OCI-LY7 (cell line): ENCODE measurements around the gene MAB21L1. TPM values are rescaled to one million over a fixed set of nuclear protein-coding genes. Genes with fewer than 3 reads are reported as not detected.

Experiments
- BruUV-seq: library from RNA; stranded (reverse); fragments of 400-500 nt; replicated peaks from 2 replicates; lab custom pipeline; 2021; lab: Mats Ljungman, UMichigan
- CTCF ChIA-PET: fragments of 300-600 bp; sonication (Branson Sonifier 250); formaldehyde crosslinking; loops from one replicate; lab custom pipeline; 2022; ENCODE audit warnings: antibody characterized with exemption; ENCODE audit not compliant: unreplicated experiment; lab: Charles Lee
- POLR2A ChIA-PET: fragments of 300-600 bp; sonication (Branson Sonifier 250); formaldehyde crosslinking; loops from one replicate; lab custom pipeline; 2022; ENCODE audit warnings: antibody characterized with exemption; lab: Charles Lee
- DNase-seq: peaks from one replicate; pipeline ENCODE4 v3.0.0-alpha.2; 2015; ENCODE audit warnings: low spot score
- H2AFZ ChIP-seq: fragments of 200-600 bp; sonication (generic), shearing (Covaris generic); 2 replicates; pipeline ENCODE4 v1.6.1; 2014; ENCODE audit warnings: mild to moderate bottlenecking, antibody characterized with exemption, low read length, moderate library complexity
- H3K27ac ChIP-seq: fragments of 200-600 bp; sonication (generic); 2 replicates; pipeline ENCODE4 v1.5.1; 2014; ENCODE audit warnings: mixed run types, low read depth, mild to moderate bottlenecking, moderate library complexity, low read length, inconsistent platforms; ENCODE audit not compliant: poor library complexity, severe bottlenecking
- H3K36me3 ChIP-seq: fragments of 200-600 bp; sonication (generic); 2 replicates; pipeline ENCODE4 v1.6.1; 2014; ENCODE audit warnings: mild to moderate bottlenecking, antibody characterized with exemption, low read length, moderate library complexity, mixed read lengths; ENCODE audit not compliant: insufficient read depth
- H3K4me1 ChIP-seq: fragments of 200-600 bp; sonication (generic); 2 replicates; pipeline ENCODE4 v1.5.1; 2014; ENCODE audit warnings: mild to moderate bottlenecking, low read length; ENCODE audit not compliant: insufficient read depth, poor library complexity, severe bottlenecking
- H3K4me2 ChIP-seq: fragments of 200-600 bp; sonication (generic); 2 replicates; pipeline ENCODE4 v1.6.1; 2014; ENCODE audit warnings: mild to moderate bottlenecking, low read length
- H3K4me3 ChIP-seq: fragments of 200-600 bp; sonication (generic); 2 replicates; pipeline ENCODE4 v1.5.1; 2014; ENCODE audit warnings: mild to moderate bottlenecking, low read depth, low read length; ENCODE audit not compliant: poor library complexity, severe bottlenecking
- H3K79me2 ChIP-seq: fragments of 200-600 bp; sonication (generic); 2 replicates; pipeline ENCODE4 v1.6.1; 2016; ENCODE audit warnings: low read depth, mild to moderate bottlenecking, low read length, moderate library complexity, mixed read lengths; ENCODE audit not compliant: insufficient read depth
- H3K9me2 ChIP-seq: fragments of 200-600 bp; sonication (generic); 2 replicates; pipeline ENCODE4 v1.6.1; 2016; ENCODE audit warnings: mild to moderate bottlenecking, low read length, mixed read lengths; ENCODE audit not compliant: insufficient read depth
- H3K9me3 ChIP-seq: fragments of 200-600 bp; sonication (generic); 2 replicates; pipeline ENCODE4 v1.6.1; 2014; ENCODE audit warnings: mild to moderate bottlenecking, mixed run types, low read length, mixed read lengths
- H4K20me1 ChIP-seq: fragments of 200-600 bp; sonication (generic); 2 replicates; pipeline ENCODE4 v1.6.1; 2014; ENCODE audit warnings: mild to moderate bottlenecking, antibody characterized with exemption, low read length, moderate library complexity, mixed read lengths; ENCODE audit not compliant: insufficient read depth
- EZH2phosphoT487 ChIP-seq: fragments of 200-600 bp; sonication (generic); IDR thresholded peaks from 2 replicates; pipeline ENCODE4 v1.6.1; 2018; ENCODE audit warnings: low read depth, borderline replicate concordance, mild to moderate bottlenecking, mixed run types, antibody characterized with exemption, low read length, moderate library complexity, mixed read lengths
- intact Hi-C: fragments of 100-400 bp; cut with micrococcal nuclease; formaldehyde crosslinking; loops from one replicate; pipeline ENCODE4 v1.10.0; 2022; ENCODE audit not compliant: unreplicated experiment
- total RNA-seq, 2 experiments: library from RNA; depleted of rRNA in 1 of 2; stranded (reverse); fragments of >200 nt in 1 of 2; shearing (Covaris generic) in 1 of 2; gene quantifications; 2 replicates each; pipeline ENCODE4 v1.2.3, GENCODE V29; 2014 to 2022
- TF ChIP-seq, protein P1 (sequence below): fragments of 200-600 bp; sonication (generic); conservative IDR thresholded peaks from 2 replicates; pipeline ENCODE4 v1.5.1; 2014; ENCODE audit warnings: mild to moderate bottlenecking, antibody characterized with exemption, low read length, moderate library complexity, mixed read lengths

The MAB21L1 gene
- total RNA-seq, 2 experiments from 2014 or later = not detected

- intact Hi-C loops = no loop called here
- Histone ChIP-seq H3K9me2 (0 out of 2 replicates have a peak, but pooled peaks cover 3% of the 10 kb centered on the region), H3K4me1 (peaks cover 5% of the 10 kb centered on the region), H3K79me2 (no peaks in the 10 kb centered on the region), H3K36me3 (no peaks in the 10 kb centered on the region), H4K20me1 (no peaks in the 10 kb centered on the region), H3K4me3 (no peak overlapping the region), H3K4me2 (no peak overlapping the region), H2AFZ (no peak overlapping the region), H3K27ac (no peak overlapping the region), H3K9me3 (no peaks in the 10 kb centered on the region)
- no peak for DNase-seq
- TF ChIP-seq EZH2phosphoT487 = no peak
- TF ChIP-seq, protein P1, sequence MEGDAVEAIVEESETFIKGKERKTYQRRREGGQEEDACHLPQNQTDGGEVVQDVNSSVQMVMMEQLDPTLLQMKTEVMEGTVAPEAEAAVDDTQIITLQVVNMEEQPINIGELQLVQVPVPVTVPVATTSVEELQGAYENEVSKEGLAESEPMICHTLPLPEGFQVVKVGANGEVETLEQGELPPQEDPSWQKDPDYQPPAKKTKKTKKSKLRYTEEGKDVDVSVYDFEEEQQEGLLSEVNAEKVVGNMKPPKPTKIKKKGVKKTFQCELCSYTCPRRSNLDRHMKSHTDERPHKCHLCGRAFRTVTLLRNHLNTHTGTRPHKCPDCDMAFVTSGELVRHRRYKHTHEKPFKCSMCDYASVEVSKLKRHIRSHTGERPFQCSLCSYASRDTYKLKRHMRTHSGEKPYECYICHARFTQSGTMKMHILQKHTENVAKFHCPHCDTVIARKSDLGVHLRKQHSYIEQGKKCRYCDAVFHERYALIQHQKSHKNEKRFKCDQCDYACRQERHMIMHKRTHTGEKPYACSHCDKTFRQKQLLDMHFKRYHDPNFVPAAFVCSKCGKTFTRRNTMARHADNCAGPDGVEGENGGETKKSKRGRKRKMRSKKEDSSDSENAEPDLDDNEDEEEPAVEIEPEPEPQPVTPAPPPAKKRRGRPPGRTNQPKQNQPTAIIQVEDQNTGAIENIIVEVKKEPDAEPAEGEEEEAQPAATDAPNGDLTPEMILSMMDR = no peak
- no TSS peak for BruUV-seq
- CTCF ChIA-PET = no interaction called here
- POLR2A ChIA-PET = no interaction called here
Measured at GRCh38 chr13:35483761-35484160, 7.3 kb upstream of the MAB21L1 start.

- Histone ChIP-seq H4K20me1 (no peaks in the 10 kb centered on the region), H2AFZ (no peak overlapping the region), H3K4me1 (peaks cover 5% of the 10 kb centered on the region), H3K9me2 (0 out of 2 replicates have a peak, but pooled peaks cover 3% of the 10 kb centered on the region), H3K79me2 (no peaks in the 10 kb centered on the region), H3K4me2 (no peak overlapping the region), H3K9me3 (no peaks in the 10 kb centered on the region), H3K36me3 (no peaks in the 10 kb centered on the region), H3K27ac (no peak overlapping the region), H3K4me3 (no peak overlapping the region)
- intact Hi-C loops = no loop called here
- no peak for DNase-seq
- BruUV-seq = no TSS peak
- ChIA-PET POLR2A (interaction anchor here (0.9 kb wide), 1 partner anchor 9 kb away, joined by 6 read pairs; no protein-coding TSS in a partner anchor), CTCF (no interaction called here)
- TF ChIP-seq EZH2phosphoT487 = no peak
- TF ChIP-seq, protein P1 = no peak
Measured at GRCh38 chr13:35482527-35482926, 6.0 kb upstream of the MAB21L1 start.

DNA sequence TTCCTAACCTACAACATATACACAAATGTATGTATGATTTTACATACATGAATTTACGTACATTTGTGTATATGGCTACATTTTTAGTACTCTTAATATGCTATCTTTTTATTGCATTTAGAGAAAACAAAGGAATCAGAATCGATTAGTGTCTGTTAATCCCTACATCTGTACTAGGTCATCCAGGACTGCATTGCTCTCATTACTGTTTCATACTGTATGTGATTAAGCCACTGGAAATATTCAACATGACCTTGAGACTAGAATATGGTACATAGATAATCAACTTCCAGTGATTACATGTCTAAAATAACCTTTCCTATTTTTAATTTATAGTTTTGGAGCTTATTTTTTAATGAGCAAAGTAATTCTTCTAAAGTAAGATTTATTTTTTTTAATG lies 5.3 kb upstream of the MAB21L1 start:
- H3K4me3 ChIP-seq = no peak overlapping the region
- H3K4me2 ChIP-seq = no peak overlapping the region
- intact Hi-C loops = no loop called here
- H3K4me1 ChIP-seq = peaks cover 5% of the 10 kb centered on the region
- H2AFZ ChIP-seq = no peak overlapping the region
- BruUV-seq = no TSS peak
- ChIA-PET CTCF (no interaction called here), POLR2A (no interaction called here)
- H3K36me3 ChIP-seq = no peaks in the 10 kb centered on the region
- no peak for DNase-seq
- H3K9me3 ChIP-seq = no peaks in the 10 kb centered on the region
- TF ChIP-seq, protein P1 = no peak
- TF ChIP-seq EZH2phosphoT487 = no peak
- H3K79me2 ChIP-seq = no peaks in the 10 kb centered on the region
- H4K20me1 ChIP-seq = no peaks in the 10 kb centered on the region
- 0 out of 2 replicates have a peak, but pooled peaks cover 3% of the 10 kb centered on the region for H3K9me2 ChIP-seq
- no peak overlapping the region for H3K27ac ChIP-seq
